PC-3 (cell line): ENCODE results near the gene ARHGEF16. TPM values are rescaled to one million over a fixed set of nuclear protein-coding genes. Genes with fewer than 3 reads are reported as not detected.

Source experiments
- ATAC-seq: fragments of 200-7000 bp; cut with Tn5 transposase; 2 replicates; pipeline ENCODE4 v1.9.1; 2020; ENCODE audit warnings: mild to moderate bottlenecking, moderate library complexity
- BruUV-seq: library from RNA; stranded (reverse); fragments of 400-500 nt; replicated peaks from 2 replicates; lab custom pipeline; 2021; lab: Mats Ljungman, UMichigan
- CTCF ChIA-PET: fragments of 300-600 bp; sonication (Branson Sonifier 250); formaldehyde crosslinking; loops from one replicate; lab custom pipeline; 2022; ENCODE audit warnings: antibody characterized with exemption; lab: Charles Lee
- POLR2A ChIA-PET: fragments of 300-600 bp; sonication (Branson Sonifier 250); formaldehyde crosslinking; loops from one replicate; lab custom pipeline; 2022; ENCODE audit warnings: antibody characterized with exemption; ENCODE audit not compliant: unreplicated experiment; lab: Charles Lee
- DNase-seq: peaks from one replicate; pipeline ENCODE4 v3.0.0-alpha.2; 2015
- H2AFZ ChIP-seq: fragments of 300-600 bp; sonication (generic); 2 replicates; pipeline ENCODE4 v1.6.0; 2016; ENCODE audit warnings: antibody characterized with exemption, low read length
- H3F3A ChIP-seq: fragments of 300-600 bp; sonication (generic); one replicate; pipeline ENCODE4 v1.6.0; 2017; ENCODE audit warnings: antibody characterized with exemption, low read length, control low read depth, mild to moderate bottlenecking; ENCODE audit not compliant: unreplicated experiment
- H3K27ac ChIP-seq: fragments of 300-600 bp; sonication (generic); 2 replicates; pipeline ENCODE4 v1.5.1; 2016; ENCODE audit warnings: mild to moderate bottlenecking, low read length
- H3K27me3 ChIP-seq: fragments of 300-600 bp; sonication (generic); 2 replicates; pipeline ENCODE4 v1.6.1; 2016; ENCODE audit warnings: low read length, mixed read lengths
- H3K36me3 ChIP-seq: fragments of 300-600 bp; sonication (generic); 2 replicates; pipeline ENCODE4 v1.6.1; 2016; ENCODE audit warnings: low read depth, mixed run types, low read length, mixed read lengths
- H3K4me1 ChIP-seq: fragments of 300-600 bp; sonication (generic); 2 replicates; pipeline ENCODE4 v1.5.1; 2016; ENCODE audit warnings: low read length; ENCODE audit not compliant: insufficient read depth
- H3K4me2 ChIP-seq: fragments of 300-600 bp; sonication (generic); 2 replicates; pipeline ENCODE4 v1.6.0; 2016; ENCODE audit warnings: low read length
- H3K4me3 ChIP-seq: fragments of 300-600 bp; sonication (generic); 2 replicates; pipeline ENCODE4 v1.5.1; 2016; ENCODE audit warnings: mild to moderate bottlenecking, low read length, mixed read lengths
- H3K79me2 ChIP-seq: fragments of 300-600 bp; sonication (generic); 2 replicates; pipeline ENCODE4 v1.6.1; 2017; ENCODE audit warnings: low read length, mixed read lengths
- H3K9ac ChIP-seq: fragments of 300-600 bp; sonication (generic); 2 replicates; pipeline ENCODE4 v1.6.0; 2016; ENCODE audit warnings: mild to moderate bottlenecking, low read length
- H3K9me2 ChIP-seq: fragments of 300-600 bp; sonication (generic); replicated peaks from 2 replicates; pipeline ENCODE4 v1.6.1; 2016; ENCODE audit warnings: mixed run types, low read length, mixed read lengths
- H3K9me3 ChIP-seq: fragments of 300-600 bp; sonication (generic); 2 replicates; pipeline ENCODE4 v1.6.1; 2016; ENCODE audit warnings: low read length, mixed read lengths
- H4K20me1 ChIP-seq: fragments of 300-600 bp; sonication (generic); 2 replicates; pipeline ENCODE4 v1.6.1; 2016; ENCODE audit warnings: low read length, mixed read lengths
- EZH2 ChIP-seq: fragments of 300-600 bp; sonication (generic); IDR thresholded peaks from one replicate; pipeline ENCODE4 v1.6.1; 2017; ENCODE audit warnings: antibody characterized with exemption, mild to moderate bottlenecking, low read length; ENCODE audit not compliant: unreplicated experiment
- EZH2phosphoT487 ChIP-seq: fragments of 300-600 bp; sonication (generic); IDR thresholded peaks from 2 replicates; pipeline ENCODE4 v1.6.1; 2018; ENCODE audit warnings: mild to moderate bottlenecking, antibody characterized with exemption, low read length, borderline replicate concordance
- intact Hi-C: fragments of 100-400 bp; cut with micrococcal nuclease; formaldehyde crosslinking; loops from 2 replicates; pipeline ENCODE4 v1.9.0; 2023
- total RNA-seq: library from RNA; depleted of rRNA; stranded (reverse); fragments of >200 nt; gene quantifications from 2 replicates; pipeline ENCODE4 v1.2.3, GENCODE V29; 2014
- TF ChIP-seq, protein P1 (sequence below): fragments of 300-600 bp; sonication (generic); conservative IDR thresholded peaks from 2 replicates; pipeline ENCODE4 v1.5.1; 2017; ENCODE audit warnings: antibody characterized with exemption, low read depth, mild to moderate bottlenecking, low read length

Gene ARHGEF16
- total RNA-seq, 1 experiment from 2014 or later, result 54.3 TPM

DNA sequence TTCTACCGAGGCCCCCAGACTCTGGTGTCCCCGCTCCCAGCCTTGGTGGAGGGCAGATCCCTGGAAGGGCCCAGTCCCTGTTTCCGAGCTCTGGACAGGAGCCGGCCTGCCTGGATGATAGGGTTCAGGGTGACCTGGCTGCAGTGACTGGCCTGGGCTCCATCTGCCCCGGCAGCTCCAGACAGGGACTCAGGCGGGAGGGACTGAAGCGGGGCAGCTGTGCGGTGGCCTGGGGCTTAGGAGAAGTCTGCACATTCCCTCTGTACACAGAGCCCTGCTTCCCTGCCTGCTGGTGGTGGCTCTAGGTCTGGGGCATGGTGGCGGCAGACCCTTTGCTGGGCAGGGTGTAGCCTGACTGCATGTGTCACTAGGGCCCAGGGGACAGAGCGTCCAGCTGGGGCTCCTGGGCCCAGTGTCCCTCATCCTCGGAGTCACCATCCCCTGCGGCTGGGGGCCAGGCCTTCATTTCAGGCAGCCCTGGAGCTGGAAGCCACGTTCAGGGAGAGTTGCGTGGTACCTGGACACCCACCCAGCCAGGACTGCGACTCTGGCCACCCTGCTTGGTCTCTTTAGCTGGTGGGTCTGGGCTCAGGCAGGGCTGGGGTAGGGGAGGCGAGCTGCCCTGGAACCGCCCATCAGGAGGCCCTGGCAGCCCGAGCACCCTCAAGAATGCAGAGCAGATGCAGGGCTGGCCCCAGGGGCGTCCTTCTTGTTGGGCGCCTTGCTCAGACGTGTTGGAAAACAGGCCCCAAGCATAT lies 9.6 kb downstream of the ARHGEF16 start:
- intact Hi-C loops, result no loop called here

DNA sequence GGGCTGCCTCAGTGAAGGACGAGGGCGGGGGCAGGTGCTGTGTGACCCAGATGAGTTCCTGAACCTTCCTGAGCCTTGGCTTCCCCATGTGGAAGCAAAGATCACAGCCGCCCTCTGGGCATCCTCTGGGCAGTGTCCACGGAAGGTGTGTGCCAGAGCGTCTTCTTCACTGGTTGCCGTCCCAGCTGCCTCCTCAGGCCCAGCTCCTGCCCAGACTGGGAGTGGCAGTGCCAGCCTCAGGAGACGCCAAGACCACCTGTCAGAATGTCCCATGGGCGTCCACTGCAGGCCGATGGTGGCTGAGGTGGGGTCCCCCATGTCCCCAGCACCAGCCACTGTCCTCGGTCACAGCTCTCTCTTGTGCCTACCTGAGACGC lies 10.2 kb downstream of the ARHGEF16 start:
- H2AFZ ChIP-seq, result no peak overlapping the region
- intact Hi-C loops, result no loop called here
- H3K9ac ChIP-seq, result no peak overlapping the region
- H3K27me3 ChIP-seq, result no peaks in the 10 kb centered on the region
- no peak for TF ChIP-seq EZH2
- no peak for TF ChIP-seq EZH2phosphoT487
- TF ChIP-seq, protein P1, sequence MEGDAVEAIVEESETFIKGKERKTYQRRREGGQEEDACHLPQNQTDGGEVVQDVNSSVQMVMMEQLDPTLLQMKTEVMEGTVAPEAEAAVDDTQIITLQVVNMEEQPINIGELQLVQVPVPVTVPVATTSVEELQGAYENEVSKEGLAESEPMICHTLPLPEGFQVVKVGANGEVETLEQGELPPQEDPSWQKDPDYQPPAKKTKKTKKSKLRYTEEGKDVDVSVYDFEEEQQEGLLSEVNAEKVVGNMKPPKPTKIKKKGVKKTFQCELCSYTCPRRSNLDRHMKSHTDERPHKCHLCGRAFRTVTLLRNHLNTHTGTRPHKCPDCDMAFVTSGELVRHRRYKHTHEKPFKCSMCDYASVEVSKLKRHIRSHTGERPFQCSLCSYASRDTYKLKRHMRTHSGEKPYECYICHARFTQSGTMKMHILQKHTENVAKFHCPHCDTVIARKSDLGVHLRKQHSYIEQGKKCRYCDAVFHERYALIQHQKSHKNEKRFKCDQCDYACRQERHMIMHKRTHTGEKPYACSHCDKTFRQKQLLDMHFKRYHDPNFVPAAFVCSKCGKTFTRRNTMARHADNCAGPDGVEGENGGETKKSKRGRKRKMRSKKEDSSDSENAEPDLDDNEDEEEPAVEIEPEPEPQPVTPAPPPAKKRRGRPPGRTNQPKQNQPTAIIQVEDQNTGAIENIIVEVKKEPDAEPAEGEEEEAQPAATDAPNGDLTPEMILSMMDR, result no peak
- no peak overlapping the region for H3K4me3 ChIP-seq
- BruUV-seq, result no TSS peak
- H3K4me2 ChIP-seq, result no peak overlapping the region
- H3K9me3 ChIP-seq, result no peaks in the 10 kb centered on the region
- H3K27ac ChIP-seq, result no peak overlapping the region
- H3K36me3 ChIP-seq, result no peaks in the 10 kb centered on the region; the same call in 1 of the 2 replicates
- no peak for DNase-seq
- peaks cover 16% of the 10 kb centered on the region for H3K4me1 ChIP-seq
- ChIA-PET CTCF (no interaction called here), POLR2A (interaction anchor here (0.6 kb wide), 1 partner anchor 879 kb away, joined by 5 read pairs; no protein-coding TSS in a partner anchor)
- H3K79me2 ChIP-seq, result peaks cover 7% of the 10 kb centered on the region; the same call in 1 of the 2 replicates
- no peaks in the 10 kb centered on the region for H3K9me2 ChIP-seq
- no peaks in the 10 kb centered on the region for H3F3A ChIP-seq
- H4K20me1 ChIP-seq, result no peaks in the 10 kb centered on the region
- ATAC-seq, result no peak

More for the DNA sequence above, 9.6 kb downstream of the ARHGEF16 start:
- Histone ChIP-seq H3F3A (no peaks in the 10 kb centered on the region), H3K27me3 (no peaks in the 10 kb centered on the region), H3K36me3 (no peaks in the 10 kb centered on the region; the same call in 1 of the 2 replicates), H4K20me1 (no peaks in the 10 kb centered on the region), H3K27ac (no peak overlapping the region), H3K9me2 (no peaks in the 10 kb centered on the region), H2AFZ (no peak overlapping the region), H3K4me2 (no peak overlapping the region), H3K9ac (no peak overlapping the region), H3K4me1 (peaks cover 20% of the 10 kb centered on the region), H3K79me2 (peaks cover 7% of the 10 kb centered on the region; the same call in 1 of the 2 replicates), H3K9me3 (no peaks in the 10 kb centered on the region), H3K4me3 (no peak overlapping the region)
- BruUV-seq, result no TSS peak
- DNase-seq (no peak), ATAC-seq (no peak)
- TF ChIP-seq, protein P1, result no peak
- TF ChIP-seq EZH2phosphoT487, result no peak
- CTCF ChIA-PET, result no interaction called here
- POLR2A ChIA-PET, result interaction anchor here (0.6 kb wide), 1 partner anchor 878 kb away, joined by 5 read pairs; no protein-coding TSS in a partner anchor
